GM18867 (cell line): ENCODE results near the gene PSAPL1.

Source experiments
- ATAC-seq: cut with Tn5 transposase; IDR thresholded peaks from one replicate; pipeline ENCODE4 v1.9.1; 2021; ENCODE audit warnings: mild to moderate bottlenecking, moderate library complexity; ENCODE audit not compliant: unreplicated experiment

The PSAPL1 gene

GRCh38 chr4:7420661-7421040, 14.1 kb downstream of the PSAPL1 start:
- ATAC-seq, result no peak

DNA sequence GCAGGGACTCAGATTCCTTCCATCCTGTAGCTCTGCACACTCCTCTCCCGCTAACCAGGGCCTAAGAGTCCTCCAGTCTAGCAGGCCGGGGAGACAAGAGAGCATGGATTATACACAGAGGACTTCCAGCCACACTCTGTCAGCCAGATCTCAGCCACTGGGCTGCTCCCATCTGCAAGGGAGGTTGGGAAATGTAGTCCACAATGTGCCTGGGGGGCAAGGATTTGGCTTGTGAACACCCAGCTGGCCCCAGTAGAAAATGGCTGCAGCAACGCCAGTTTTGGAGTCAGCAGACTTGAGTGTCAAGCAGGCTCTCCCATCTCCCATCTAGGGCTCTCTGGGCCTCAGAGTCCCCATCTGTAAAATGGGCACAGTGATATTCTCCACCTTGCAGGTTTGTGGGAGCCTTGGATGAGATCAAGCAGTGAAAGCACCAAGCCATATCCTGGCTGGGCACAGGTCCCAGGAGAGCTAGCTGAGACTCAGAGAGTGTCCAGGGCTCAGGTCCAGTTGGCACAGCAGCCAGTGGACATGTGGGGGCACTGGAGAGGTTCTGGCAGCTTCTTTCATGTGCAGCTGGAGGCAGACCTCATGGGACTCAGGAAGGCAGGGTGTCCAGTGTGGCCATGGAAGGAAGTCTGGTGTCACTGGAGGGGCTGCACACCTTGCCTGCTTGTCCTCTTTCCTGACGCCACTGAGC, 14.6 kb downstream of the PSAPL1 start:
- ATAC-seq, result no peak

DNA sequence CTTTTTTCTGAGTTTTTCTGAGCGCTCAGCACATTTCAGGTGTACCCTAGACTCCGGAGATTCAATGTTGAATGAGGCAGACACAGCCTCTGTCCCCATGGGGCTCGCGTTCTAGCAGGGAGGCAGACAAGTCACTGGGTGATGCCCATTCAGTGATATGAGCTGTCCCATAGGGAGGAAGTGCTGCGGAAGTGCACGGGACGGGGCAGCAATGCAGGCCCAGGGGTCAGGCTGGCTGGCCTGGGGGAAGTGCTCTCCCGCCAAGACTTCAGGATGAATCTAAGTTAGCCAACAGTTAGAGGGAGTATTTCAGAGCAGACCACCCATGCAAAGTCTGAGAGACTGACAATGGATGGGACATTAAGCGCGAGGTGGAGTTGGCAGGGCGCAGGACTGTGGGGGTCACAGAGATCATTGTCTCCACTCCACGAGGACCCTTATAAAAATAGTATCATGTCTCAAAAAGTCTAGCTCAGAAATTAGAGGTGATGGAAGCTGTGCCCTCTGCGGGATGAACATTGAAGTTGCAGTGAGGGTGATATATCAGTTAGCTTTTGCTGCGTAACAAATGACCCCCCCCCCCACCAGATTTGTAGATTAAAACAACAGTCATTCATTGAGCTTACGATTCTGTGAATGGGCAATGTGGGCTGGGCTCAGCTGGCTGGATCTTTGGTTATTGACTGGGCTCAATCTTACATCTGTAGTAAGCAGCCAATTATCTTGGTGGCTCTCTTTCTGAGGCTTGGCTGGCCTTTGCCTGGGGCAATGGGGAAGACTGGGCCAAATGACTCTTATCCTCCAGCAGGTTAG, 16.4 kb downstream of the PSAPL1 start:
- no peak for ATAC-seq

GRCh38 chr4:7417639-7418038, 17.1 kb downstream of the PSAPL1 start:
- no peak for ATAC-seq

GRCh38 chr4:7416745-7417432, 17.8 kb downstream of the PSAPL1 start:
- no peak for ATAC-seq

DNA sequence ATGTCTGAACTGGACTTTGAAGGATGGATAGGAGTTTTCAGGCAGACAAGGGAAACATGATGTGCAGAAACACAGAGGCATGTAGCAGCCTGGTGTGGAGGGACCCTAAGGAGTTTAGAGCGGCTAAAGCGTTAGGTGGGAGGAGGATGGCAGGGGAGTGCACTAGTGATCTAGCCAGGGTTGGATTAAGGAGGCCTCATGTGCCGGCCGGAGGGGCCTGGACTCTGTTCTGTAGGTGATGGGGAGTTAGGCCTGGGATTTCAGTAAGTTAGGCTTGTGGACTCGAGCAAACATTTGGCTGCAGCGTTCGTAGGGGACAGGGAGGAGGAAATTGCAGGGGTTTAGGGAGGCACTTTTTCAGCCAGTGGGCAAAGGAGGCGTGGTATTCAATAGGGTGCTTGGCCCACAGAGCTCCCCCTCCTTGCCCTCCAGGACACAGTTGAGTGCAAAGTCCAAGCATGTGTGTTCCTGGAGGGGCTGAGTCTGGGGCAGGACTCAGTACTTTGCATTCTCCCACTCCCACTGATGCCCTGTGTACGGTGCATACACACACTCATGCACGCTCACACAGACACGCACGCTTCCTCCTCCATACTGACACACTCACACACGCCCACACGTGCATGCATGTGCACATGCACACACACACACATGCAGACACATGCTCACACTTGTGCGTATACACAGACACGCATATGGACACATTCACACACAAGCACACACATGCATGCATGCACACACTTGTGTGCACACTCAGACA, 18.6 kb downstream of the PSAPL1 start:
- no peak for ATAC-seq

DNA sequence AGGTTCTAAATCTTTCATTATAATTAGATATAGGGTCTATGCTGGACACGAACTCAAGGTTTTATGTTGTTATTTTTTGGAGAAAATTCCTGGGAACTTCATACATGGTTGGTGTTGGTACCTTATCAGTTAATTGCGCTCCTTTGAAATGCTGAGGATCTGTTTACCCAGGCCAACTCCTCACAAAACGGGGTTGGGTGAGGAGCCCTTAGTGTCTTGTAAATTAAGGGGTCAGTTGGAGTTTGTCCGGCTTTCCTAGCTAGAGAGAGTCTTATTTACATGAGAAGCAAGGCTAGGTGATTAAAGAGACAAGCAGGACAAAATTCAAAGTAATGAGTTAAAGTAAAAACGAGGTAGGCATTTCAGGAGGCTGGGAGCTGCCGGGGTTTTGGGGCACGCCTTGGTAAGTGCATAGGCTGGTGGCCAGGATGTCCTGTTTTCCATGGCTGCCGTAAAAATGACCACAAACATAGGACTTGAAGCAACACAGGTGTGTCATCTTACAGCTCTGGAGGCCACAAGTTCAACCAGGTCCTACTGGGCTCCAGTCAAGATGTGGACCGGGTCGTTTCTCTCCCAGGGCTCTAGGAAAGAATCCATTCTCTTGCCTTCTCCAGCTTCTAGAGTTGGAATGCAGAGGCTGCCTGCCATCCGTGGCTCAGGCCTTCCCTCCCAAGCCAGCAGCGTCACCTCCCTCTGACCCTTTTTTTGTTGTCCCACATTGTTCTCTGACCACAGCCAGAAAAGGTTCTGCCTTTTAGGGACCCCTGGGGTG, 19.8 kb downstream of the PSAPL1 start:
- no peak for ATAC-seq

DNA sequence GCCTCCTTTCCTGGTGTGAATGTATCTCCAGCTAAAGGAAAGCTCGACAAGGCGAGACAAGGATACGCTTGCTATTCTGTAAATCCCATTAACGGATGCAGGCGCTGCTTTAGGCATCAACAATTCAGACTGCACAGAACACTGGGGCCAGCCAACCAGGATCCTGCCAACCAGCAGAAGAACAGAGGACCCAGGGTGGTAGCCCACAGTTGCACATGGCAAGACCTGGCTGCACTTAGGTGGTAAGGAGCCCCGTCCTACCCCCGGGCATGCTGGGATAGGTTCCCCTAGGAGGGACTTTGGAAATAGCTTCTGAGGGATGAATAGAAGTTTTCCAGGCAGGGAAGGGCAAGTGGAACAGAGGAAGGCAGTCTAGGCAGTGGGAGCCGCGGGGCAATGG, 20.7 kb downstream of the PSAPL1 start:
- no peak for ATAC-seq

GRCh38 chr4:7412554-7412912, 22.2 kb downstream of the PSAPL1 start:
- no peak for ATAC-seq

GRCh38 chr4:7411896-7412553, 22.7 kb downstream of the PSAPL1 start:
- ATAC-seq, result no peak

DNA sequence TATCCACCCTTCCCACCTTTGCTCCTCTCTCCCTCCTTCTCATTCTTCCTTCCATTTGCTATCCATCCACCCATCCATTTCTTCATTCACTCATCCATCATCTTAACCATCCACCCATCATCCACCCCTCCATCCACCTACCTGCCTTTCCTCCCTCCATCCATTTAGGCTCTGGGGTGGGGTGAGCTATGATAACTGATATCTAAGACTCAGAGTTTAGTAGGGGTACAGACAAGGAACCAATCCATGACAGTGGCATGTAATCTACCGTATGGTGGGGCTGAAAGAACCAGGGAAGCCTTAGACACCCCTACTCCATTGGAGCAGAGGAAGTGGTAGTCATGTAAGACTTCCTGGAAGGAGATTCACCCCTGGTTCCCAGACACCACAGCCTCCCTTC, 23.2 kb downstream of the PSAPL1 start:
- no peak for ATAC-seq

- no peak for ATAC-seq
Measured at GRCh38 chr4:7410446-7410845, 24.3 kb downstream of the PSAPL1 start.

DNA sequence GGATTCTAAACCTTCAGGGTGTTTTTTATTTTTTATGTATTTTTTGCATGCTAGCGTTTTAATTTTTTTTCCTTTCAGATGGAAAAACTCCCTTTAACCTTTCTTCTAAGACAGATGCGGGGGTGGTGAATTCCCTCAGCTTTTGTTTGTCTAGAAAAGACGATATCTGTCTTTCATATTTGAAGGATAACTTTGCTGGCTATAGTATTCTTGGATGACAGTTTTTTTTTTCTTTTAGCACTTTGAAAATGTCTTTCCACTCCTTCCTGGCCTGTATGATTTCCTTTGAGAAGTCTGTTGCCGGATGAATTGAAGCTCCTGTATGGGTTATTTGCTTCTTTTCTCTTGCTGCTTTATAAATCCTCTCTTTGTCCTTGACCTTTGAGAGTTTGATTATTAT, 26.6 kb downstream of the PSAPL1 start:
- no peak for ATAC-seq

GRCh38 chr4:7403001-7403400, 31.7 kb downstream of the PSAPL1 start:
- no peak for ATAC-seq

DNA sequence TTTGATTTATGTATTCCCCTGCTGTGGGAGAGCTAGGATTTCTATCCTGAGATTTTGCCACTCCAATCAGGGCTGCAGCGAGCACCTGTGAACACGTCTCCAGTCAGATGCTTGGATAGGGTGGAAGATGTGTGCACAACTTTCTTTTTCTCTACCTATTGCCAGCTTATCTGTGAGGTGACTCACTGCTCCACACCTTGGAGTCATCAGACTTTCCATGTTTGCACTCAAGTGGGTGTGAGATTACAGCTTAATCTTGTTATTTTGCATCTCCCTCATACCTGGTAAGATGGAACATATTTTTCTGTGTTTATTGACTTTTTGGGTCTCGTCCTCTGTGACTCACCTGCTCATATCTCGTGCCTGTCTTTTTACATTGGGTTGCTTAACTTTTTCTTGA, 32.2 kb downstream of the PSAPL1 start:
- ATAC-seq, result no peak

- ATAC-seq, result no peak
Measured at GRCh38 chr4:7400671-7401298, 33.9 kb downstream of the PSAPL1 start.

DNA sequence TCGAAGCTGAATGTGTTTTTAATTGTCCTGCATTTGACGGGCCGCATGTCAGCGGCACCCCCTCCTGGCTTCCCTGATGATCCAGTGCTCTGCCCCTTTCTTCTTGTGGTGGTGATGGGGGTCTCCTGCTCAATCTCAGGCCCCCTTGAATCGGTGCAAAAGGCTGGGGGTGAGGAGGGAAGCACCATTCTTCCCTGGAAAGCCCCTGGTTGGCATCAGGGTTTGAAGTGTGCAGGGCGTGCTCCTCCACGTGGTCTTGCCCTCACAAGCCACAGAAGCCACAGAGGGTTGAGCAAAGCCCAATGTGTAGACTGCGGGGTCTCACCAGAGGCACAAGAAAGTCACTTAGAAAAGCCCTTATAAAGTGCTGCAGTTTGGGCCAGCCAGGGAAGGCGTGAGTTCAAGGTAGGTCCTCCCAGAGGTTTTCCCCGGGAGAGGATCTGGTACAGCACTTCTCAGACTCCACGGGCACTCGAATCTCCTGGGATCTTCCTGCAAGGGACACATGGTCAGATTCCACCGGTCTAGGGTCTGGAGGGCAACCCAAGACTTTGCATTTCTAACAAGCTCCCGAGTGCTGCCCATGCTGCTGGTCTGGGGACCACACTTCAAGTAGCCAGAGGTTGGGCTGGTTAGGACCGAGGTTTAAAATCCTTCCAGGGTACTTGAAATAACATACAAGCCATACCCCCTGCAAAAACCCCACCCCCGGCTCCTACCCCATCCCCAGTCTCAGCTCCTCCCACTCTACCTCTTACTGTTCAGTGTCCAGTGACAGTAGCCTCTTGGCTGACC, 35.1 kb downstream of the PSAPL1 start:
- no peak for ATAC-seq

DNA sequence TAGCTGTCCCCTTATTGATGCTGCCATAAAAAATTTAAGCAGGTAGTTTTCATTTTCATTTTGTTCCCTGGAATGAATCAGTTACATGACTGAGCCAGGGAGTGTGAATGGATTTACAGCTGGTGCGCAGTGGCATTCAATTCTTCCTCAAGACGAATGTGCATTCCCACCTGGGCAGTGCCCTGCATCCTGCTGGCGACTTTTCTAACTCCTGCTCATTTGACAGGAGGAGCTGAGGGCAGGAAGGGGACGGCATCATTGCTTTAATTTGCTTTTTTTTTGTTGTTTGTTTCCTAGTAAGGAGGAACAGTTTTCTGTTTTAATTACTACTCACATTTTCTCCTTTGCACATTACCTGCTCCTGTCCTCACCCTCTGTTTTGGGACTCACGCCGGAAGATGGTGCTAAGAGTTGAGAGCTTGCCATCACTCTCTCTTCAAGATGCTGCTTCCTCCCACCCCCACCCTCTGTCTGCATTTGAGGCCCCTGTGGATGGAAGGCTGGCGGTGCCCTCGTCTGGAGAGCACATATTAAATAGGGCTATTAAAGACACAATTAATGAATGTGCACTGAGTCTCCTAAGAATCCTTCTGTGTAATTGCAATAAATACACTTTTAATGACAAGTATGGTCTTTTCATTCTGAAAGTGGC, 35.8 kb downstream of the PSAPL1 start:
- no peak for ATAC-seq
